Measurements from ENCODE around the gene PLEKHG4B. TPM values are rescaled to one million over a fixed set of nuclear protein-coding genes. Genes with fewer than 3 reads are reported as not detected.

PLEKHG4B gene
- polyA plus RNA-seq, 1 donor from 2014 or later = 0.78 TPM

- Histone ChIP-seq H3K4me2 (ENCODE audit: low read length) (no peak overlapping the region), H3K79me2 (replicated peaks; ENCODE audit: insufficient read depth, low read length) (peaks cover 11% of the 10 kb centered on the region), H3K27ac (ENCODE audit: low read length) (no peak overlapping the region)
Observed at GRCh38 chr5:126806-127205, 34.8 kb downstream of the PLEKHG4B start.

GRCh38 chr5:127886-128285, 35.9 kb downstream of the PLEKHG4B start:
- no peak overlapping the region for H3K4me2 ChIP-seq (ENCODE audit: low read length)
- TF ChIP-seq REST (IDR thresholded peaks at IDR 0.05; ENCODE audit: borderline replicate concordance) = no peak
- no peak for TF ChIP-seq POLR2AphosphoS5 (IDR thresholded peaks at IDR 0.05)
- TF ChIP-seq RAD21 (conservative IDR thresholded peaks at IDR 0.05) = no peak
- no peak for TF ChIP-seq TAF1 (IDR thresholded peaks at IDR 0.05; ENCODE audit: low read depth)
- no peak for TF ChIP-seq MXI1 (conservative IDR thresholded peaks at IDR 0.05; ENCODE audit: poor library complexity, severe bottlenecking)
- no peak for TF ChIP-seq SMC3 (conservative IDR thresholded peaks at IDR 0.05; ENCODE audit: poor library complexity)
- TF ChIP-seq EZH2 (IDR thresholded peaks at IDR 0.05; ENCODE audit: borderline replicate concordance, insufficient read depth, low read length, poor library complexity, severe bottlenecking) = no peak
- TF ChIP-seq CTCF (IDR thresholded peaks at IDR 0.05; ENCODE audit: poor library complexity, severe bottlenecking) = no peak
- no peak for TF ChIP-seq EP300 (conservative IDR thresholded peaks at IDR 0.05; ENCODE audit: poor library complexity, severe bottlenecking)
- no peaks in the 10 kb centered on the region for H3F3A ChIP-seq (ENCODE audit: insufficient read depth, low read length, poor library complexity, severe bottlenecking)
- H3K9me2 ChIP-seq (ENCODE audit: insufficient read depth, low read length) = no peaks in the 10 kb centered on the region
- no peaks in the 10 kb centered on the region for H3K36me3 ChIP-seq (ENCODE audit: insufficient read depth, low read length)
- H3K9ac ChIP-seq (ENCODE audit: low read length) = no peak overlapping the region
- H4K20me1 ChIP-seq (ENCODE audit: insufficient read depth) = no peaks in the 10 kb centered on the region
- peaks cover 21% of the 10 kb centered on the region for H3K79me2 ChIP-seq (replicated peaks; ENCODE audit: insufficient read depth, low read length)
- H2AFZ ChIP-seq (ENCODE audit: low read depth, low read length) = no peak overlapping the region
- no peaks in the 10 kb centered on the region for H3K27me3 ChIP-seq (ENCODE audit: insufficient read depth, low read depth, low read length)
- no peak overlapping the region for H3K27ac ChIP-seq (ENCODE audit: low read length)
- H3K4me3 ChIP-seq (ENCODE audit: low read length) = no peak overlapping the region
- no peaks in the 10 kb centered on the region for H3K9me3 ChIP-seq (ENCODE audit: low read length)

More at GRCh38 chr5:126806-127205, 34.8 kb downstream of the PLEKHG4B start:
- Histone ChIP-seq H3K4me3 (ENCODE audit: low read length) (no peak overlapping the region), H3K9me3 (ENCODE audit: low read length) (no peaks in the 10 kb centered on the region), H3K27me3 (ENCODE audit: insufficient read depth, low read depth, low read length) (no peaks in the 10 kb centered on the region), H3K36me3 (ENCODE audit: insufficient read depth, low read length) (no peaks in the 10 kb centered on the region), H4K20me1 (ENCODE audit: insufficient read depth) (no peaks in the 10 kb centered on the region), H2AFZ (ENCODE audit: low read depth, low read length) (no peak overlapping the region), H3K9ac (ENCODE audit: low read length) (no peak overlapping the region), H3K9me2 (ENCODE audit: insufficient read depth, low read length) (no peaks in the 10 kb centered on the region), H3F3A (ENCODE audit: insufficient read depth, low read length, poor library complexity, severe bottlenecking) (no peaks in the 10 kb centered on the region)
- TF ChIP-seq POLR2AphosphoS5 (IDR thresholded peaks at IDR 0.05) (no peak), EP300 (conservative IDR thresholded peaks at IDR 0.05; ENCODE audit: poor library complexity, severe bottlenecking) (no peak)

DNA sequence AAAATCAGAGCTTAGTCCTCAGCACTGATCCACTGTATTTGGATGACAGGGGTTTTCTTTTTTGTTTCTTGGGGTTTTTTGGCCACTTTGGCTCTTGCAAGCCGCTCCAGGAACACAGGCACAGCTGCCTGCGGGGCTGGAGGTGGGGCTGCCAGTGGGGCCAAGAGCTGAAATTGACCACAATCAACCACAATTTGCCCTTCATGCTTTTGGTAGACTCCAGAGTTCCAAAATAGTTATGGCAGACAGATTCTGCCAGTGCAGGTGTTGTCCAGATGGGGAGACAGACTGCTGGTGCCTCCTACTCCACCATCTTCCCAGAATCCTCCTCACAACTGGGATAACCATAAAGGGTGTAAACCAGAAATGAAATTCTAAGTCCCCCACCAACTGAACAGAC, 36.5 kb downstream of the PLEKHG4B start:
- H3K4me2 ChIP-seq (ENCODE audit: low read length) = no peak overlapping the region
- H3K9ac ChIP-seq (ENCODE audit: low read length) = no peak overlapping the region
- no peak overlapping the region for H2AFZ ChIP-seq (ENCODE audit: low read depth, low read length)
- peaks cover 26% of the 10 kb centered on the region for H3K79me2 ChIP-seq (replicated peaks; ENCODE audit: insufficient read depth, low read length)
- H3K36me3 ChIP-seq (ENCODE audit: insufficient read depth, low read length) = no peaks in the 10 kb centered on the region
- H3K9me2 ChIP-seq (ENCODE audit: insufficient read depth, low read length) = no peaks in the 10 kb centered on the region
- no peak overlapping the region for H3K27ac ChIP-seq (ENCODE audit: low read length)
- no peaks in the 10 kb centered on the region for H3F3A ChIP-seq (ENCODE audit: insufficient read depth, low read length, poor library complexity, severe bottlenecking)
- no peaks in the 10 kb centered on the region for H3K9me3 ChIP-seq (ENCODE audit: low read length)
- no peaks in the 10 kb centered on the region for H4K20me1 ChIP-seq (ENCODE audit: insufficient read depth)
- TF ChIP-seq CTCF (IDR thresholded peaks at IDR 0.05; ENCODE audit: poor library complexity, severe bottlenecking) = no peak
- TF ChIP-seq EP300 (conservative IDR thresholded peaks at IDR 0.05; ENCODE audit: poor library complexity, severe bottlenecking) = no peak
- no peak for TF ChIP-seq POLR2AphosphoS5 (IDR thresholded peaks at IDR 0.05)
- no peak for TF ChIP-seq REST (IDR thresholded peaks at IDR 0.05; ENCODE audit: borderline replicate concordance)
- no peak for TF ChIP-seq EZH2 (IDR thresholded peaks at IDR 0.05; ENCODE audit: borderline replicate concordance, insufficient read depth, low read length, poor library complexity, severe bottlenecking)
- H3K27me3 ChIP-seq (ENCODE audit: insufficient read depth, low read depth, low read length) = no peaks in the 10 kb centered on the region
- H3K4me3 ChIP-seq (ENCODE audit: low read length) = no peak overlapping the region
